Neutrophil (primary cell): ENCODE results near the gene RAB43.

Experiments
- H3K27ac ChIP-seq: fragments of 200-600 bp; sonication (generic); 2 replicates; pipeline ENCODE4 v1.5.1; 2016; ENCODE audit warnings: mild to moderate bottlenecking, moderate library complexity
- H3K27me3 ChIP-seq: fragments of 200-600 bp; sonication (generic); 2 replicates; pipeline ENCODE4 v1.6.0; 2016; ENCODE audit warnings: mild to moderate bottlenecking
- H3K36me3 ChIP-seq: fragments of 200-600 bp; sonication (generic); 2 replicates; pipeline ENCODE4 v1.5.1; 2017
- H3K4me1 ChIP-seq, 2 experiments: fragments of 200-600 bp in 1 of 2; sonication (generic) in 1 of 2; 1 replicate in 1 of 2; 2 replicates in 1 of 2; pipeline versions ENCODE4 v1.5.1 to v1.6.1; 2013 to 2016; ENCODE audit warnings: low read depth in 1 of 2, low read length in 1 of 2, mild to moderate bottlenecking in 1 of 2, moderate library complexity in 1 of 2; ENCODE audit not compliant: control insufficient read depth in 1 of 2, insufficient read depth in 1 of 2
- H3K4me3 ChIP-seq, 2 experiments: fragments of 200-600 bp in 1 of 2; sonication (generic) in 1 of 2; 1 replicate in 1 of 2; 2 replicates in 1 of 2; pipeline ENCODE4 v1.5.1; 2013 to 2016; ENCODE audit warnings: low read depth in 1 of 2, low read length in 1 of 2, mild to moderate bottlenecking in 1 of 2, moderate library complexity in 1 of 2
- H3K9me3 ChIP-seq: fragments of 200-600 bp; sonication (generic); 2 replicates; pipeline ENCODE4 v1.5.1; 2016
- TF ChIP-seq, protein P1 (sequence below): fragments of 200-600 bp; sonication (generic); IDR thresholded peaks from 2 replicates; pipeline ENCODE4 v1.5.1; 2016; ENCODE audit warnings: antibody characterized with exemption

RAB43 gene

GRCh38 chr3:129065016-129065719 is 56.4 kb downstream of the RAB43 start:
- Histone ChIP-seq H3K27ac (no peak overlapping the region), H3K4me1 (peaks cover 10 to 19% of the 10 kb centered on the region in 2 experiments), H3K9me3 (no peaks in the 10 kb centered on the region), H3K36me3 (no peaks in the 10 kb centered on the region), H3K27me3 (no peaks in the 10 kb centered on the region), H3K4me3 (no peak overlapping the region)
- TF ChIP-seq, protein P1, sequence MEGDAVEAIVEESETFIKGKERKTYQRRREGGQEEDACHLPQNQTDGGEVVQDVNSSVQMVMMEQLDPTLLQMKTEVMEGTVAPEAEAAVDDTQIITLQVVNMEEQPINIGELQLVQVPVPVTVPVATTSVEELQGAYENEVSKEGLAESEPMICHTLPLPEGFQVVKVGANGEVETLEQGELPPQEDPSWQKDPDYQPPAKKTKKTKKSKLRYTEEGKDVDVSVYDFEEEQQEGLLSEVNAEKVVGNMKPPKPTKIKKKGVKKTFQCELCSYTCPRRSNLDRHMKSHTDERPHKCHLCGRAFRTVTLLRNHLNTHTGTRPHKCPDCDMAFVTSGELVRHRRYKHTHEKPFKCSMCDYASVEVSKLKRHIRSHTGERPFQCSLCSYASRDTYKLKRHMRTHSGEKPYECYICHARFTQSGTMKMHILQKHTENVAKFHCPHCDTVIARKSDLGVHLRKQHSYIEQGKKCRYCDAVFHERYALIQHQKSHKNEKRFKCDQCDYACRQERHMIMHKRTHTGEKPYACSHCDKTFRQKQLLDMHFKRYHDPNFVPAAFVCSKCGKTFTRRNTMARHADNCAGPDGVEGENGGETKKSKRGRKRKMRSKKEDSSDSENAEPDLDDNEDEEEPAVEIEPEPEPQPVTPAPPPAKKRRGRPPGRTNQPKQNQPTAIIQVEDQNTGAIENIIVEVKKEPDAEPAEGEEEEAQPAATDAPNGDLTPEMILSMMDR = no peak

DNA sequence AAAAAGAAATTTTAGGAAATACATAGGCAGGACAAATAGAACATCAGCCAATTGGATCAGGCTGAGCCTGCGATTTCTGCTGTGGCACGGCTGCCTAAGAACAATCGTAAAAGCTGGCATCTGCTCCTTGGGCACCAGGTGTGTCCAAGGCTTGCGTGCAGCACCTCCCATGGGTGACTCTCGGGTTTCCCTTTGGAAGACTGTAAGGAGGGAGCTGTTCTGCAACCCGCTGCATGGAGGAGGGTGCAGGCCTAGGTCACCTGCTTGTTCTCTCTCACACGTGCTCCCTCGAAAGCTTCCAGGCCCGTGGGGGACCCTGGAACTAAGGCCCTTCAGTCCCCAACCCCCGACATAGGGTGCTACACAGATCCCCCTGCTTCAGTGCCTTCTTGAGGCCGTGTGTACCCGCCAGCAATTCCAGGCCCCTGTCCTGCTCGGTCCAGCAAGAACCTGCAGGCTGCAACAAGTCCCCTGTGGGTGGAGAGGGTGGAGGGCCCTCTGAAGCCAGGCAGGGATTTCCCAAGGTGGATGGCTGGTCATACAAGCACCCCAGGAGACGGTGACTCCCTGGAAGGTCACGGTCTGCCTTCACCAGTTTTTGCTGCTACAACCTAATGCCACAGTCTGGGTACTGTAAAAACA is 57.6 kb downstream of the RAB43 start:
- TF ChIP-seq, protein P1 = no peak
- Histone ChIP-seq H3K27me3 (no peaks in the 10 kb centered on the region), H3K9me3 (no peaks in the 10 kb centered on the region), H3K4me3 (no peak overlapping the region), H3K36me3 (no peaks in the 10 kb centered on the region), H3K27ac (no peak overlapping the region), H3K4me1 (peaks cover 15 to 18% of the 10 kb centered on the region in 2 experiments)

GRCh38 chr3:129063091-129063640 is 58.4 kb downstream of the RAB43 start:
- TF ChIP-seq, protein P1 = no peak
- H3K27ac ChIP-seq = no peak overlapping the region
- no peaks in the 10 kb centered on the region for H3K36me3 ChIP-seq
- H3K4me3 ChIP-seq = no peak overlapping the region
- peaks cover 12 to 15% of the 10 kb centered on the region in 2 experiments for H3K4me1 ChIP-seq
- no peaks in the 10 kb centered on the region for H3K27me3 ChIP-seq
- H3K9me3 ChIP-seq = no peaks in the 10 kb centered on the region

- Histone ChIP-seq H3K27me3 (no peaks in the 10 kb centered on the region), H3K4me3 (no peak overlapping the region), H3K4me1 (peaks cover 8 to 15% of the 10 kb centered on the region in 2 experiments), H3K36me3 (no peaks in the 10 kb centered on the region), H3K27ac (no peak overlapping the region), H3K9me3 (no peaks in the 10 kb centered on the region)
- TF ChIP-seq, protein P1 = no peak
Observed at GRCh38 chr3:129061888-129062834, 59.4 kb downstream of the RAB43 start.
